ENCODE results near the gene OSBPL9. TPM values are rescaled to one million over a fixed set of nuclear protein-coding genes. Genes with fewer than 3 reads are reported as not detected.
"Not testable (repeated sequence)": the region's sequence is repeated elsewhere in the genome, so short reads cannot be mapped to it uniquely, and the experiment has no call there.

OSBPL9 gene
- total RNA-seq, 1 experiment from 2014 or later = 169 TPM

DNA sequence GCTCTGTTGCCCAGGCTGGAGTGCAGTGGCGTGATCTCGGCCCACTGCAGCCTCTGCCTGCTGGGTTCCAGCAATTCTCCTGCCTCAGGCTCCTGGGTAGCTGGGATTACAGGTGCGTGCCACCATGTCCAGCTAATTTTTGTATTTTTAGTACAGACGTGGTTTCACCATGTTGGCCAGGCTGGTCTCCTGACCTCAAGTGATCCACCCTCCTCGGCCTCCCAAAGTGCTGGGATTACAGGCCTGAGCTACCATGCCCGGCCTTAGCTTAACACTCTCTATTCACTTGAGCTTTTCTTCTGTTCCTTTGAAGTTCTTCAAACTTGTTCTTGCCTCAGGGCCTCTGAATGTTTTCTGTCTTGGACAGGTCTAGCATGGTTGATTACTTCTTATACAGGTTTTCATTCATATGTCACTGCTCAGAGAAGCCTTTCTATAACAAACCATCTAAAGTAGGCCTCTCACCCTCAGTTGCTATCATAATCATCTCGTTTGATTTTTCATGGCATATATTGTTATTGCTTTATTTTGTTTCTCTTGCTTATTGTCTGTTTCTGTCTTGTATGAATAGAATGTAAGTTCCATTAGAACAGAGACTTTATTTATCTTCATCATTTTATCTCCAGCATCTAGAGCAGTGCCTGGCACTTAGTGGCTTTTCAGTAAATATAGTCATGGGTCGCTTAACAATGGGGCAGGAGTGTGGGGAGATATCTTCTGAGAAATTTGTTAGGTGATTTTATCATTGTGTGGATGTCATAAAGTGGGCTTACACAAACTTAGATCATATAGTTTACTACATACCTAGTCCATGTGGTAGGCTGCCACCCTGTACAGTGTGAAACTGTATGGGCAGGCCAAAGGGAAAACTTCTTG lies 12.1 kb downstream of the OSBPL9 start:
- no peak for DNase-seq (ENCODE audit: low read depth, low spot score)
- in situ Hi-C loops (cut with HindIII; ENCODE audit: low pct_unique_long_range_greater_than_20kb, low sequenced_read_pairs) = no loop called here

DNA sequence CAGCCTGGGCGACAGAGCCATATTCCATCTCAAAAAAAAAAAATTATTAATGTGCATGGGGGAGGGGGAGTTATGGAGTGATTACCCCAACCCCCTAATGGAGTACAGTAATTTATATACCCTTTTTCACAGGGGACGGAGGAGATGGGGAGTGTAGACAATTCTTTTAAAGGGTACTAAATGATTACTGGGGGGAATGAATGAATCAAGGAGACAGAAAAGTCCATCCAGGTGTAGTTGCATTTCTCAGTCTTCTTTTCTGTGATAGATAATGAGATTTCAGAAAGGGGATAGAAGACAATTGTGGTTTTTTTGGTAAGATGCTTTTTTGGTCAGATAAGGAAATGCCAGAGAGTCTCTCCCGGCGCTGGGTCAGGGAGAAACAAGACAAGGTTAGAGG lies 13.0 kb downstream of the OSBPL9 start:
- in situ Hi-C loops (cut with HindIII; ENCODE audit: low pct_unique_long_range_greater_than_20kb, low sequenced_read_pairs) = no loop called here
- no peak for DNase-seq (ENCODE audit: low read depth, low spot score)

DNA sequence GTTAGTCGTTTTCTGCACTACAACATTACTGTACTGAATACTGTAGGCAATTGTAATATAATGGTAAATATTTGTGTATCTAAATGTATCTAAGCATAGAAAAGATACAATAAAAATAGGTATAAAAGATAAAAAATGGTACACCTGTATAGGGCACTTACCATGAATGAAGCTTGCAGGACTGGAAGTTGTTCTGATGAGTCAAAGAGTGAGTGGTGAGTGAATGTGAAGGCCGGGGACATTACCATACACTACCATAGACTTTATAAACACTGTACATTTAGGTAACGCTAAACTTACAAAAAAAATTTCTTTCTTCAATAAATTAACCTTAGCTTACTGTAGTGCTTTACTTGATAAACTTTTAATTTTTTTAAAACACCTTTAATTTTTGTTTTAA lies 13.5 kb downstream of the OSBPL9 start:
- DNase-seq (ENCODE audit: low read depth, low spot score) = no peak
- in situ Hi-C loops (cut with HindIII; ENCODE audit: low pct_unique_long_range_greater_than_20kb, low sequenced_read_pairs) = no loop called here

DNA sequence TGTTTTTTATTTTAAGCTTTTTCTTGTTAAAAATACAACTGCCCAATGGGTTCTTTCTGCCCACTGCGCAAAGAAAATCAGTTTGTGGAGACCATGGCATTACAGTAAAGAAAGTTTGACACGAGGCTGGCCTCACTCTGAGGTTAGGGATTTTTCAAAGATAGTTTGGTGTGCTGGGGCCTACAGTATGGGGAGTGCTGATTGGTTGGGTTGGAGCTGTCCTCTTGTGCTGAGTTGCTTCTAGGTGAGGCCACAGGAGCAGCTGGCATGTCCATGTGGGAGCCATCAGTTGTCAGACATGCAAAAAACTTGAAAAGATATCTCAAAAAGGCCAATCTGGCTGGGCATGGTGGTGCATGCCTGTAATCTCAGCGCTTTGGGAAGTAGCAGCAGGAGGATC lies 14.0 kb downstream of the OSBPL9 start:
- in situ Hi-C loops (cut with HindIII; ENCODE audit: low pct_unique_long_range_greater_than_20kb, low sequenced_read_pairs) = no loop called here
- DNase-seq (ENCODE audit: low read depth, low spot score) = no peak

DNA sequence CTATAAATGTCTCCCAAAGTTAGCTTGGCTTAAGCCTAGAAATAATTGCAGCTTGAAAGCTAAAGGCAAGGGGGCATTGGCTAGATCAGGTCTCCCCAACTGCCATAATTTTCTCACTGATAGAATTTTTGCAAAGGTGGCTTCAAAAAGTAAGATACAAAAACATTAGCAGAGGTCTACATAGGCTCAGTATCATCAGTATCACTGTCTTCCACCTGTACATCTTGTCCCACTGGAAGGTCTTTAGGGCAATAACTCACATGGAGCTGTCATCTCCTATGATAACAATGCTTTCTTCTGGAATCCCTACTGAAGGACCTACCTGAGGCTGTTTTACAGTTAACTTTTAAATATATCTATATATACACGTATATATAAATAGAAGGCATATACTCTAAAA lies 14.9 kb downstream of the OSBPL9 start:
- in situ Hi-C loops (cut with HindIII; ENCODE audit: low pct_unique_long_range_greater_than_20kb, low sequenced_read_pairs) = no loop called here
- DNase-seq (ENCODE audit: low read depth, low spot score) = no peak

DNA sequence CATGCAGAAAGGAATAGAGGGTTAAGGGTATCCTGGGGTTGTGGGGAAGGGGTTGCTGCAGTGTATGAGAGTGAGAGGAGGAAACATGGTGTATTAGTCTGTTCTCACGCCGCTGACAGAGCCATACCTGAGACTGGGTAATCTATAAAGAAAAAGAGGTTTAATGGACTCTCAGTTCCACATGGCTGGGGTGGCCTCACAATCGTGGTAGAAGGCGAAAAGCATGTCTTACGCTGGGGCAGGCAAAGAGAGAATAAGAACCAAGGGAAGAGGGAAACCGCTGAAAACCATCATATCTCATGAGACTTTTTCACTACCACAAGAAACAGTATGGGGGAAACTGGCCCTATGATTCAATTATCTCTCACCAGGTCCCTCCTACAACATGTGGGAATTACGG lies 17.7 kb downstream of the OSBPL9 start:
- in situ Hi-C loops (cut with HindIII; ENCODE audit: low pct_unique_long_range_greater_than_20kb, low sequenced_read_pairs) = no loop called here
- DNase-seq (ENCODE audit: low read depth, low spot score) = no peak

DNA sequence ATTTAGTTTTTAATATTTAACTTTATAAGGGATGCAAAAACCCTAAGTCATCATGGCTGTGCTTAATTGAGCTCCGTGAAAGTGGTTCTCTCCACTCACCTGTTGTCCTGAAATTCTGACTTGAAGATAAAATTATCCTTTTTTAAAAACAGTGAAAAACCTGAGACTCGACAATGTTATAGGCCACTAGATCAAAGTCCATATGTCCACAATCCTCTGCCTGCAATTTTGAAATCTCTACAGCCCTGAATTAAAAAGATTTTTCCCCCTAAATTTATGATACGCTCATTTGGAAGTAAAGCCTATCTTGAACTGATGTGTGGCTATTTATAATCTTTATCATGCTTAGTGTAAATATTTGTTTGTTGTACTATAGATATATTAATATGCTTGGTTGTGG lies 18.7 kb downstream of the OSBPL9 start:
- no peak for DNase-seq (ENCODE audit: low read depth, low spot score)
- in situ Hi-C loops (cut with HindIII; ENCODE audit: low pct_unique_long_range_greater_than_20kb, low sequenced_read_pairs) = no loop called here

DNA sequence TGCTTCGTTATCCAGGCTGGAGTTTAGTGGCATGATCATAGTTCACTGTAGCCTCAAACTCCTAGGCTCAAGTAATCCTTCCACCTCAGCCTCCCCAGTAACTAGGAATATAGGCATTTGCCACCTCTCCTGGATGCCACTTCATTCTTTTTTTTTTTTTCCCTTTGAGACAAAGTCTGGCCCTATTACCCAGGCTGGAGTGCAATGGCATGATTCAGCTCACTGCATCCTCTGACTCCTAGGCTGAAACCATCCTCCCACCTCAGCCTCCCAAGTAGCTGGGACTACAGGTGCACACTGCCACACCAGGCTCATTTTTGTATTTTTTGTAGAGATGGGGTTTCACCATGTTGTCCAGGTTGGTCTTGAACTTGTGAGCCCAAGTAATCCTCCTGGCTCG lies 19.3 kb downstream of the OSBPL9 start:
- DNase-seq (ENCODE audit: low read depth, low spot score) = no peak
- in situ Hi-C loops (cut with HindIII; ENCODE audit: low pct_unique_long_range_greater_than_20kb, low sequenced_read_pairs) = no loop called here

DNA sequence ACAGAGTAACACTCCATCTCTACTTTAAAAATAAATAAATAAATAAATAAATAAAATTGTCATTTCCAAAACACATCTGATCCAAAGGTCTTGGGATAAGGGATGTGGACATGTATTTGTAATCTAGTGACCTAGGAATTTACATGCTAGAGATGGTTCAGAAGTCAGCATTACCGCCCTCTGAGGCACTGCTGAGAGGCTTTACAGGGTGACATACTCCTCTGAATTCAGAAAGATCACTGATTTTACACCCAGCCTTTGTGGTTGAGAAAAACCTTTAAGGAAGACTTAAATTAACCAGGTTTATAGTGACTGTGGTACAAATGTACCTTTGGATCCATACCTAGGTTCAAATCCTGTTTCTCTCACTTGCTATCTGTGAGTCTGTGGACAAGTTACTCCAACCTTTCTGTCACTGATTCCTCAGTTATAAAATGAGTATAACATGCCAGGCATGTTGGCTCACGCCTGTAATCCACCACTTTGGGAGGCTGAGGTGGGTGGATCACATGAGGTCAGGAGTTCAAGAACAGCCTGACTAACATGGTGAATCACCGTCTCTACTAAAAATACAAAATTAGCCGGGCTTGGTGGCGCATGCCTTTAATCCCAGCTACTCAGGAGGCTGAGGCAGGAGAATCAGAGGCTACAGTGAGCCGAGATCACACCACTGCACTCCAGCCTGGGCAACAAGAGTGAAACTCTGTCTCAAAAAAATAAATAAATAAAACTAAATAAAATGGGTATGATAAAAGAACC lies 20.1 kb downstream of the OSBPL9 start:
- in situ Hi-C loops (cut with HindIII; ENCODE audit: low pct_unique_long_range_greater_than_20kb, low sequenced_read_pairs) = no loop called here
- DNase-seq (ENCODE audit: low read depth, low spot score) = no peak

DNA sequence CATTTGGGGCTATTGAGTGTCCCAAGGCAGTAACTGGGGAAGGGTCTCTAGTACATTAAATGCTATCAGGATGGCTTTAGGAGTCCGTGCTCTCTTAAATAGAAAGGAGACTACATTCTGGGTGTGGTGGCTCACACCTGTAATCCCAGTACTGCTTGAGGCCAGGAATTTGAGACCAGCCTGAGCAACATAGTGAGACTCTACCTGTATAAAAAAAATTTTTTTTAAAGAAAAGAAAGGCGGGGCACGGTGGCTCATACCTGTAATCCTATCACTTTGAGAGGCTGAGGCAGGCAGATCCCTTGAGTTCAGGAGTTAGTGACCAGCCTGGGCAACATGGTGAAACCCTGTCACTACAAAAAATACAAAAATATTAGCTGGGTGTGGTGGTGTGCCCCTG lies 21.5 kb downstream of the OSBPL9 start:
- in situ Hi-C loops (cut with HindIII; ENCODE audit: low pct_unique_long_range_greater_than_20kb, low sequenced_read_pairs) = no loop called here
- DNase-seq (ENCODE audit: low read depth, low spot score) = no peak

DNA sequence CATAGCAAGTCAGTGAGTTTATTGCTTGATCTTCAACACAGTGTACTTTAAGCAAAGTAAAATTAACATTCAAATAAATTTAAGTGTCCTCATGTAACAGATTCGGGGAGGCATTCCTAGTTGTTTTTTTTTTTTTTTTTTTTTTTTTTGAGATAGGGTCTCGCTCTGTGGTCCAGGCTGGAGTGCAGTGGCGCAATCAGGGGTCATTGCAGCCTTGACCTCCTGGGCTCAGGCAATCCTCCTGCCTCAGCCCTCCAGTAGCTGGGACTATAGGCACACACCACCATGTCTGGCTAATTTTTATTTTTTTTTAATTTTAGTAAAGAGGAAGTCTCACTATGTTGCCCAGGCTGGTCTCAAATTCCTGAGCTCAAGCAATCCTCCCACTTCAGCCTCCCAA lies 22.8 kb downstream of the OSBPL9 start:
- DNase-seq (ENCODE audit: low read depth, low spot score) = no peak
- in situ Hi-C loops (cut with HindIII; ENCODE audit: low pct_unique_long_range_greater_than_20kb, low sequenced_read_pairs) = no loop called here

DNA sequence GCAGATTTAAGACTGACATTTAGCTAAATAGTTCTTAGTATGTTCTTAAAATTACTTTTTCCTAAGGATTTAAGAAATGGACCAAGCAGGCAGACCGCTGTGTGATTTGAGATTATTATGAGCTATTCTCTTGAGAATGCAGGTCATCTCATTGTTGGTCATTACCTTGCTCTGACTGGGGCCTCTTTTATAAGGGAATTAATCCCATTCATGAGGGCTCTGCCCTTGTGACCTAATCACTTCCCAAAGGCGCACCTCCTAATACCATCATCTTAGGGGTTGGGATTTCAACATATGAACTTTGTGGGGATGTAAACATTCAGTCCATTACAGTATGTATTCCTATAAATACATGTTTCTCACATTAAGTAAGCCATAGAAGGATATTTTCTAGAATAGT lies 24.2 kb downstream of the OSBPL9 start:
- in situ Hi-C loops (cut with HindIII; ENCODE audit: low pct_unique_long_range_greater_than_20kb, low sequenced_read_pairs) = no loop called here
- DNase-seq (ENCODE audit: low read depth, low spot score) = no peak

DNA sequence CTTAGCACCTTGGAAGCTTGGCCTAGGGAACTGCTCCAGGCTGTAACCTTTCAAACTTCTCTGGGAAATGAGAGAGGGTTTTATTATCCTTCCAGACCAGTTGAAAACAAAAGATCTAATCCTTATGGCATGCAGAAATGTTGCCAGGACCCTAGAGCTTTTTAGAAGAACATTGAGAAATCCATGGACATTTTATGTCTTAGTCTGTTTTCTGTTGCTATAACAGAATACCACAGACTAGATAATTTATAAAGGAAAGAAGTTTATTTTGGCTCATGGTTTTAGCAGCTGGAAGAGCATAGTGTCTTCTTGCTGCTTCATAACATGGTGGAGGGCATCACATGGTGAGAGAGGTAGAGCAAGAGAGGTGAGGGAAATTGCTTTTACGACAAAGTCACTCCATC lies 25.8 kb downstream of the OSBPL9 start:
- no peak for DNase-seq (ENCODE audit: low read depth, low spot score)
- in situ Hi-C loops (cut with HindIII; ENCODE audit: low pct_unique_long_range_greater_than_20kb, low sequenced_read_pairs) = no loop called here

DNA sequence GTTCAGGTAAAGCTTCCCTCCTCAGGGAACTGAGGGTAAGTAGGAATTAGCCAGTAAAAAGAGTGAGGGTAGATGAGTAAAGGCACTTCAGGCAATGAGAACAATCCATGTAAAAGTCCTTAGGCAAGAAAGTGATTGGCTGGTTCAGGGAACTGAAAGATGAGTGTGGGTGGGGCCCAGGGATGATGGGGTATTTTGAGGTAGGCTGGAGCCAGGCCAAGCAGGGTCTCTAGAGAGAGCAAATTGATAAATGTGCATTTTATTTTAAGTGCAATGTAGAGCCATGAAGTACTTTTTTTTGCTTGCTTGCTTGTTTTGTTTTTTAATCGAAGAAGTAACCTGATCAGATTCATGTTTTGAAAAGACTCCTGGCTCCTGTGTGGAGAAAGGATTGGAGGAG lies 26.5 kb downstream of the OSBPL9 start:
- DNase-seq (ENCODE audit: low read depth, low spot score) = no peak
- in situ Hi-C loops (cut with HindIII; ENCODE audit: low pct_unique_long_range_greater_than_20kb, low sequenced_read_pairs) = no loop called here

DNA sequence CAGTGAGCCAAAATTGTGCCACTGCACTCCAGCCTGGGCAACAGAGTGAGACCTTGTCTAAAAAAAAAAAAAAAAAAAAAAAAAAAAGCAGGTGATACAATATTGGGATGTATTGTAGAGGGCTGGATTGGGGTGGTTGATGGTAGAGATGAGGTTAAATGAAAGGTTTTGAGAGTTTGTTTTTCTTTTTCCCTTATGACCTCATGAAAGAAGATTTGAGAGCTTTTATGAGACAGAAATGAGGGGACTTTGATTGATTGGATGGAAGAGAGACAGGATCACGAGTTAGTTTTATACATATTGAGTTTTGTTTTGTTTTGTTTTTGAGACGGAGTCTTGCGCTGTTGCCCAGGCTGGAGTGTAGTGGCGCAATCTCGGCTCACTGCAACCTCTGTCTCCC lies 27.1 kb downstream of the OSBPL9 start:
- no peak for DNase-seq (ENCODE audit: low read depth, low spot score)
- in situ Hi-C loops (cut with HindIII; ENCODE audit: low pct_unique_long_range_greater_than_20kb, low sequenced_read_pairs) = no loop called here

DNA sequence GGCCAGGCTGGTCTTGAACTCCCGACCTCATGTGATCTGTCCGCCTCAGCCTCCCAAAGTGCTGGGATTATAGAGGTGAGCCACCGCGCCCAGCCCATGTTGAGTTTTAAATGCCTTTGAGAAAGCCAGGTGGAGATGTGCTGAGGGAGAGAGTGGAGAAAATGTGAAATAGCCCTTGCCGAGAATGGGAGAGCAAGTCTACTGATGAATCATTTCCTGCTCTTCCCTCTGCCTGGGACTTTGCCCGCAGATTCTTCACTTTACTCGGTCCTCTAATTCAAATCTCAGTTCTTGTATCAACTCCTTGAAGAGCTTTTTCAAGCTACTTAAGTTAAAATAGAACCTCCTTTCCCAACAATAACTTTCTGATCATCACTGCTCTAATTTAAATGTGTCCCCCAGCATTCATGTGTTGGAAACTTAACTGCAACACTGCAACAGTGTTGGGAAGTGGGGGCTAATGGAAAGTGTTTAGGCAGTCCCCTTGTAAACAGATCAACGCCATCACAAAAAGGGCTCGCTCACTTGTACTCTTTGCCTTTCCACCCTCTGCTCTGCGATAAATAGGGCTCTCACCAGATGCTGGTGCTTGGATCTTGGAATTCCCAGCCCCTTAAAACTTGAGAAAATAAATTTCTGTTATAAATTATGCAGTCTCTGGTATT lies 27.8 kb downstream of the OSBPL9 start:
- DNase-seq (ENCODE audit: low read depth, low spot score) = no peak

DNA sequence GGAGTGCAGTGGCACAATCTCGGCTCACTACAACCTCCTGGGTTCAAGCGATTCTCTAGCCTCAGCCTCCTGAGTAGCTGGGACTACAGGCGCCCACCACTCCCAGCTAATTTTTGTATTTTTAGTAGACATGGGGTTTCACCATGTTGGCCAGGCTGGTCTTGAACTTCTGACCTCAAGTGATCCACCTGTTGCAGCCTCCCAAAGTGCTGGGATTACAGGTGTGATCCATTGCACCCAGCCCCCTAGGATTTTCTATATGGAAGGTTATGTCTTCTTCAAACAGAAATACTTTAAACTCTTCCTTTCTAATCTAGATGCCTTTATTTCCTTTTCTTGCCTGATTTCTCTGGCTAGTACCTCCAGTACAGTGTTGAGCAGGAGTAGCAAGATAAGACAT lies 29.7 kb downstream of the OSBPL9 start:
- DNase-seq (ENCODE audit: low read depth, low spot score); in situ Hi-C loops (cut with HindIII; ENCODE audit: low pct_unique_long_range_greater_than_20kb, low sequenced_read_pairs): not testable (repeated sequence)

More for the DNA sequence above, 27.8 kb downstream of the OSBPL9 start:
- in situ Hi-C loops (cut with HindIII; ENCODE audit: low pct_unique_long_range_greater_than_20kb, low sequenced_read_pairs) = no loop called here
